A673 (cell line): ENCODE results near the gene AIF1. TPM values are rescaled to one million over a fixed set of nuclear protein-coding genes. Genes with fewer than 3 reads are reported as not detected.

Experiments
- BruUV-seq: library from RNA; stranded (reverse); fragments of 400-500 nt; replicated peaks from 2 replicates; lab custom pipeline; 2021; lab: Mats Ljungman, UMichigan
- CTCF ChIA-PET: fragments of 300-600 bp; sonication (Branson Sonifier 250); formaldehyde crosslinking; loops from one replicate; lab custom pipeline; 2022; ENCODE audit warnings: antibody characterized with exemption; lab: Charles Lee
- POLR2A ChIA-PET: fragments of 300-600 bp; sonication (Branson Sonifier 250); formaldehyde crosslinking; loops from one replicate; lab custom pipeline; 2022; ENCODE audit warnings: antibody characterized with exemption; ENCODE audit not compliant: low non-redundant PET; lab: Charles Lee
- DNase-seq: peaks from one replicate; pipeline ENCODE4 v3.0.0-alpha.2; 2015; ENCODE audit warnings: low spot score
- H3K27ac ChIP-seq: fragments of 200-600 bp; sonication (generic); 2 replicates; pipeline ENCODE4 v1.5.1; 2016; ENCODE audit warnings: mixed run types, low read depth, mild to moderate bottlenecking, mixed read lengths, antibody characterized with exemption, low read length; ENCODE audit not compliant: poor library complexity, severe bottlenecking
- H3K27me3 ChIP-seq: fragments of 200-600 bp; sonication (generic); replicated peaks from 2 replicates; pipeline ENCODE4 v1.6.1; 2017; ENCODE audit warnings: mixed run types, low read depth, mild to moderate bottlenecking, mixed read lengths, antibody characterized with exemption, low read length; ENCODE audit not compliant: insufficient read depth, poor library complexity
- H3K36me3 ChIP-seq: fragments of 200-600 bp; sonication (generic); 2 replicates; pipeline ENCODE4 v1.6.1; 2016; ENCODE audit warnings: mixed run types, mild to moderate bottlenecking, mixed read lengths, antibody characterized with exemption, low read length; ENCODE audit not compliant: insufficient read depth, poor library complexity, severe bottlenecking
- H3K4me1 ChIP-seq: fragments of 200-600 bp; sonication (generic); 2 replicates; pipeline ENCODE4 v1.6.1; 2017; ENCODE audit warnings: mixed run types, mild to moderate bottlenecking, mixed read lengths, antibody characterized with exemption, low read length; ENCODE audit not compliant: insufficient read depth, poor library complexity, severe bottlenecking
- H3K4me3 ChIP-seq: fragments of 200-600 bp; sonication (generic); 2 replicates; pipeline ENCODE4 v1.5.1; 2016; ENCODE audit warnings: low read depth, mixed run types, mild to moderate bottlenecking, mixed read lengths, low read length; ENCODE audit not compliant: poor library complexity, severe bottlenecking
- H3K9me3 ChIP-seq: fragments of 200-600 bp; sonication (generic); 2 replicates; pipeline ENCODE4 v1.6.1; 2016; ENCODE audit warnings: mixed run types, low read depth, mild to moderate bottlenecking, mixed read lengths, antibody characterized with exemption, low read length; ENCODE audit not compliant: poor library complexity, severe bottlenecking
- CTCF ChIP-seq: fragments of 300-800, 200-600 bp; sonication (generic); conservative IDR thresholded peaks from 2 replicates; pipeline ENCODE4 v1.5.1; 2017; ENCODE audit warnings: low read depth, mild to moderate bottlenecking, antibody characterized with exemption, low read length, moderate library complexity, mixed read lengths
- EZH2 ChIP-seq: fragments of 200-600 bp; sonication (generic); IDR thresholded peaks from 2 replicates; pipeline ENCODE4 v1.6.1; 2017; ENCODE audit warnings: borderline replicate concordance, low read depth, mild to moderate bottlenecking, mixed read lengths, antibody characterized with exemption, low read length; ENCODE audit not compliant: poor library complexity, severe bottlenecking
- intact Hi-C: fragments of 100-400 bp; cut with micrococcal nuclease; formaldehyde crosslinking; loops from one replicate; pipeline ENCODE4 v1.10.0; 2022; ENCODE audit not compliant: unreplicated experiment
- total RNA-seq: library from RNA; stranded (reverse); gene quantifications from 2 replicates; pipeline ENCODE4 v1.2.3, GENCODE V29; 2021

AIF1 gene
- total RNA-seq, 1 experiment from 2014 or later = 0.64 TPM

- no peak for DNase-seq
- intact Hi-C loops = no loop called here
- TF ChIP-seq CTCF (no peak), EZH2 (no peak)
- H3K9me3 ChIP-seq = no peaks in the 10 kb centered on the region
- ChIA-PET CTCF (no interaction called here), POLR2A (interaction anchor here (0.6 kb wide), 1 partner anchor 23 kb away, joined by 4 read pairs; the partner anchor contains the start of gene C6orf47)
- H3K4me1 ChIP-seq = no peaks in the 10 kb centered on the region
- H3K4me3 ChIP-seq = no peak overlapping the region
- TSS peak; percentile 34 for BruUV-seq
- H3K27ac ChIP-seq = no peak overlapping the region
- no peaks in the 10 kb centered on the region for H3K27me3 ChIP-seq
- peaks cover 99% of the 10 kb centered on the region for H3K36me3 ChIP-seq
Observed at GRCh38 chr6:31636698-31637596, 21.9 kb downstream of the AIF1 start.

GRCh38 chr6:31639043-31639442, 24.0 kb downstream of the AIF1 start:
- DNase-seq = no peak
- intact Hi-C loops = no loop called here
- Histone ChIP-seq H3K9me3 (no peaks in the 10 kb centered on the region), H3K27me3 (no peaks in the 10 kb centered on the region), H3K27ac (no peak overlapping the region), H3K4me1 (no peaks in the 10 kb centered on the region), H3K4me3 (no peak overlapping the region), H3K36me3 (peaks cover 95% of the 10 kb centered on the region)
- ChIA-PET CTCF (no interaction called here), POLR2A (no interaction called here)
- no peak for TF ChIP-seq EZH2
- no peak for TF ChIP-seq CTCF
- BruUV-seq = no TSS peak

- Histone ChIP-seq H3K27ac (no peak overlapping the region), H3K9me3 (no peaks in the 10 kb centered on the region), H3K27me3 (no peaks in the 10 kb centered on the region), H3K4me3 (no peak overlapping the region), H3K4me1 (no peaks in the 10 kb centered on the region), H3K36me3 (peaks cover 95% of the 10 kb centered on the region)
- ChIA-PET CTCF (no interaction called here), POLR2A (no interaction called here)
- intact Hi-C loops = no loop called here
- no peak for DNase-seq
- TF ChIP-seq CTCF (no peak), EZH2 (no peak)
- no TSS peak for BruUV-seq
Observed at GRCh38 chr6:31639449-31639861, 24.4 kb downstream of the AIF1 start.
